Astrocyte (in vitro differentiated cells and primary cell): ENCODE data around the gene TEX54. TPM values are rescaled to one million over a fixed set of nuclear protein-coding genes. Genes with fewer than 3 reads are reported as not detected.
A peak's percentile ranks its signal among the peaks of the same experiment; 100 is the strongest.

Experiments used
- DNase-seq: peaks from one replicate; pipeline ENCODE4 v3.0.0-alpha.2; 2010; ENCODE audit warnings: low read depth
- FAIRE-seq: peaks from 2 replicates; lab custom pipeline; 2011; peaks lifted over from hg19 to GRCh38; lab: Jason Lieb, UNC
- H2AFZ ChIP-seq: 2 replicates; pipeline ENCODE4 v1.6.0; 2012; ENCODE audit warnings: low read depth, low read length, inconsistent platforms
- H3K27ac ChIP-seq: 2 replicates; pipeline ENCODE4 v1.5.1; 2011; ENCODE audit warnings: low read depth, low read length, inconsistent platforms
- H3K27me3 ChIP-seq: 2 replicates; pipeline ENCODE4 v1.6.0; 2011; ENCODE audit warnings: low read length, inconsistent platforms; ENCODE audit not compliant: insufficient read depth
- H3K36me3 ChIP-seq: 2 replicates; pipeline ENCODE4 v1.5.1; 2011; ENCODE audit warnings: low read length, inconsistent platforms; ENCODE audit not compliant: insufficient read depth
- H3K4me1 ChIP-seq: 2 replicates; pipeline ENCODE4 v1.5.1; 2011; ENCODE audit warnings: low read length, inconsistent platforms; ENCODE audit not compliant: insufficient read depth
- H3K4me2 ChIP-seq: 2 replicates; pipeline ENCODE4 v1.6.0; 2012; ENCODE audit warnings: low read length, inconsistent platforms
- H3K4me3 ChIP-seq: 2 replicates; pipeline ENCODE4 v1.5.1; 2011; ENCODE audit warnings: low read depth, mild to moderate bottlenecking, low read length, inconsistent platforms; ENCODE audit not compliant: insufficient read depth
- H3K79me2 ChIP-seq: 2 replicates; pipeline ENCODE4 v1.6.0; 2012; ENCODE audit warnings: mild to moderate bottlenecking, low read length, inconsistent platforms; ENCODE audit not compliant: insufficient read depth
- H3K9ac ChIP-seq: 2 replicates; pipeline ENCODE4 v1.6.0; 2012; ENCODE audit warnings: mild to moderate bottlenecking, low read length, inconsistent platforms
- H3K9me3 ChIP-seq: 2 replicates; pipeline ENCODE4 v1.5.1; 2012; ENCODE audit warnings: low read depth, mild to moderate bottlenecking, low read length, inconsistent platforms; ENCODE audit not compliant: insufficient read depth
- H4K20me1 ChIP-seq: 2 replicates; pipeline ENCODE4 v1.6.0; 2012; ENCODE audit warnings: low read length, inconsistent platforms; ENCODE audit not compliant: insufficient read depth
- H3K27ac Mint-ChIP-seq: one replicate; pipeline ENCODE4 v1.8.0; 2021; ENCODE audit warnings: mild to moderate bottlenecking, mixed read lengths; ENCODE audit not compliant: unreplicated experiment
- H3K27me3 Mint-ChIP-seq: one replicate; pipeline ENCODE4 v1.8.0; 2021; ENCODE audit warnings: low read depth, mixed read lengths; ENCODE audit not compliant: unreplicated experiment
- H3K36me3 Mint-ChIP-seq: one replicate; pipeline ENCODE4 v1.8.0; 2021; ENCODE audit warnings: low read depth, mixed read lengths; ENCODE audit not compliant: unreplicated experiment
- H3K4me1 Mint-ChIP-seq: one replicate; pipeline ENCODE4 v1.8.0; 2021; ENCODE audit warnings: low read depth, mixed read lengths; ENCODE audit not compliant: unreplicated experiment
- H3K4me3 Mint-ChIP-seq: one replicate; pipeline ENCODE4 v1.8.0; 2021; ENCODE audit warnings: mild to moderate bottlenecking, moderate library complexity, mixed read lengths; ENCODE audit not compliant: unreplicated experiment
- H3K9me3 Mint-ChIP-seq: one replicate; pipeline ENCODE4 v1.8.0; 2021; ENCODE audit warnings: mild to moderate bottlenecking, mixed read lengths; ENCODE audit not compliant: unreplicated experiment
- EZH2 ChIP-seq: IDR thresholded peaks from 2 replicates; pipeline ENCODE4 v1.6.1; 2012; ENCODE audit warnings: mild to moderate bottlenecking, low read length, inconsistent platforms; ENCODE audit not compliant: insufficient read depth
- total RNA-seq: library from RNA; stranded (reverse); gene quantifications from 2 replicates; pipeline ENCODE4 v1.2.1, GENCODE V29; 2021
- TF ChIP-seq, protein P1 (sequence below): IDR thresholded peaks from 2 replicates; pipeline ENCODE4 v1.5.1; 2011; ENCODE audit warnings: low read depth, mild to moderate bottlenecking, inconsistent platforms, low read length, moderate library complexity; ENCODE audit not compliant: insufficient read depth

TEX54 gene
- total RNA-seq, 1 donor from 2014 or later: not detected

DNA sequence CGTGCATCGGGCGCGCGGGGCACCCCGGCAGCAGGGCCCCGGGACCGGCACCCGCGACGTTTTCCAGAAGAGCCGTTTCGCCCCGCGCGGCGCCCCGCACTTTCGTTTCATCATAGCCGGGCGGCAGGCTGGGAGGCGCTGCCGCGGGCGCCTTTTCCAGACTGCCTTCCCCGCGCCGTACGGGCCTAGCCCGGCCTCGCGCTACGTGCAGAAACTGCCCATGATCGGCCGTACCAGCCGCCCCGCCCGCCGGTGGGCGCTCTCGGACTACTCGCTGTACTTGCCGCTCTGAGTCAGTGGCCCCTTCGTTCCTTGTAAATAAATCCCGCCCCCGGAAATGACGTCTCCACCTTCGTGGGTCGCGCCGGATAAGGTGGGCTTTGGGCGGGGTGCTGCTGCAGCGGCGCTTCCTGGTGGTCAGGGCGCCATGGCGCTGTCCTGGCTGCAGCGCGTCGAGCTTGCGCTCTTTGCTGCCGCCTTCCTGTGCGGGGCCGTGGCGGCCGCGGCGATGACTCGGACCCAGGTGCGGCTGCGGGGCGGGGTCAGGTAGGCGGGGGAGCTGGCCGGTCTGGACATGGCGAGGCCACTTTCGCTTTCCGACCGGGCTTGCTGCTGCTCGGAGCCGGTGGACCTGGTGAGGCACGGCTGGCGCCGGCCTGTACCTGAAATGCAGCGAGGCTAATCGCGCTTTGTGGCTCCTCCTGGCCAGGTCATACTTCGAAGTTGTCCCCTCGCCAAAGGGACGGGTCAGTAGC is 45.5 kb downstream of the TEX54 start, which contains the start of gene TMEM179B:
Gene TMEM179B (plus strand): TSS at position 398 of the 755 bp plus-strand sequence. CDS start 30 bp downstream, at position 428.
- peaks cover 9% of the 10 kb centered on the region for H3K36me3 Mint-ChIP-seq
- DNase-seq: peak; percentile 95
- no peak for FAIRE-seq

DNA sequence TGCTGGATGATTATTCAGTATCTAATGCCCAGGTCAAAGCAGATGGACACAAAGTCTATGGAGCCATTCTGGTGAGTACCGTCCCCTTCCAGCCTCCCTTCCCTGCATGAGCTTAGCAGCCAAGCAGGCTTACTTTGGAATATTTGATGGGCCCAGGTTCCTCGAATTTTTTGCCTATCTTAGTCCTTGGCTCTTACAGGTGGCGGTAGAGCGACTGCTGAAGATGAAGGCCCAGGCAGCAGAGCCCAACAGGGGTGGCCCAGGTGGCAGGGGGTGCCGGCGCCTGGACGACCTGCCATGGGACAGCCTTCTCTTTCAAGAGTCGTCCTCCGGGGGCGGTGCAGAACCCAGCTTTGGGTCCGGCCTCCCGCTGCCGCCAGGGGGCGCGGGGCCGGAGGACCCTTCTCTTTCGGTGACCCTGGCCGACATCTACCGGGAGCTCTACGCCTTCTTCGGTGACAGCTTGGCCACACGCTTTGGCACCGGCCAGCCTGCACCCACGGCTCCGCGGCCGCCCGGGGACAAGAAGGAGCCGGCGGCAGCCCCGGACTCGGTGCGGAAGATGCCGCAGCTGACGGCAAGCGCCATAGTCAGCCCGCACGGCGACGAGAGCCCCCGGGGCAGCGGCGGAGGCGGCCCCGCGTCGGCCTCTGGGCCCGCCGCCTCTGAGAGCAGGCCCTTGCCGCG is 46.2 kb downstream of the TEX54 start:
- no peaks in the 10 kb centered on the region for H3K27me3 ChIP-seq
- H3K36me3 ChIP-seq: peaks cover 3% of the 10 kb centered on the region
- Mint-ChIP-seq H3K27me3 (no peaks in the 10 kb centered on the region), H3K36me3 (peaks cover 11% of the 10 kb centered on the region), H3K27ac (peak overlapping the region; percentile 75), H3K4me3 (peak overlapping the region; percentile 80), H3K9me3 (no peaks in the 10 kb centered on the region), H3K4me1 (peaks cover 11% of the 10 kb centered on the region)
- H3K4me1 ChIP-seq: peaks cover 23% of the 10 kb centered on the region
- peak overlapping the region; percentile 90 for H3K27ac ChIP-seq
- no peaks in the 10 kb centered on the region for H3K9me3 ChIP-seq
- peak overlapping the region; percentile 76 for H2AFZ ChIP-seq
- DNase-seq: peak; percentile 35
- TF ChIP-seq, protein P1, sequence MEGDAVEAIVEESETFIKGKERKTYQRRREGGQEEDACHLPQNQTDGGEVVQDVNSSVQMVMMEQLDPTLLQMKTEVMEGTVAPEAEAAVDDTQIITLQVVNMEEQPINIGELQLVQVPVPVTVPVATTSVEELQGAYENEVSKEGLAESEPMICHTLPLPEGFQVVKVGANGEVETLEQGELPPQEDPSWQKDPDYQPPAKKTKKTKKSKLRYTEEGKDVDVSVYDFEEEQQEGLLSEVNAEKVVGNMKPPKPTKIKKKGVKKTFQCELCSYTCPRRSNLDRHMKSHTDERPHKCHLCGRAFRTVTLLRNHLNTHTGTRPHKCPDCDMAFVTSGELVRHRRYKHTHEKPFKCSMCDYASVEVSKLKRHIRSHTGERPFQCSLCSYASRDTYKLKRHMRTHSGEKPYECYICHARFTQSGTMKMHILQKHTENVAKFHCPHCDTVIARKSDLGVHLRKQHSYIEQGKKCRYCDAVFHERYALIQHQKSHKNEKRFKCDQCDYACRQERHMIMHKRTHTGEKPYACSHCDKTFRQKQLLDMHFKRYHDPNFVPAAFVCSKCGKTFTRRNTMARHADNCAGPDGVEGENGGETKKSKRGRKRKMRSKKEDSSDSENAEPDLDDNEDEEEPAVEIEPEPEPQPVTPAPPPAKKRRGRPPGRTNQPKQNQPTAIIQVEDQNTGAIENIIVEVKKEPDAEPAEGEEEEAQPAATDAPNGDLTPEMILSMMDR: peak; percentile 78
- no peak for TF ChIP-seq EZH2
- peak overlapping the region; percentile 95 for H3K4me3 ChIP-seq
- H3K79me2 ChIP-seq: peaks cover 46% of the 10 kb centered on the region
- no peak for FAIRE-seq
- peak overlapping the region; percentile 94 for H3K9ac ChIP-seq
- H3K4me2 ChIP-seq: peak overlapping the region; percentile 87
- H4K20me1 ChIP-seq: peaks cover 35% of the 10 kb centered on the region

More for the DNA sequence above, 45.5 kb downstream of the TEX54 start, which contains the start of gene TMEM179B:
- peak within 1 kb of the TSS; percentile 87 for H3K4me2 ChIP-seq
- Mint-ChIP-seq H3K4me1 (peaks cover 14% of the 10 kb centered on the region), H3K4me3 (peak within 1 kb of the TSS; percentile 93), H3K27me3 (no peaks in the 10 kb centered on the region), H3K27ac (peak within 1 kb of the TSS; percentile 84), H3K9me3 (no peaks in the 10 kb centered on the region)
- no peaks in the 10 kb centered on the region for H3K27me3 ChIP-seq
- H2AFZ ChIP-seq: peak within 1 kb of the TSS; percentile 76
- peaks cover 5% of the 10 kb centered on the region for H3K36me3 ChIP-seq
- no peaks in the 10 kb centered on the region for H3K9me3 ChIP-seq
- H3K4me3 ChIP-seq: peak within 1 kb of the TSS; percentile 95
- peaks cover 39% of the 10 kb centered on the region for H4K20me1 ChIP-seq
- H3K27ac ChIP-seq: peak within 1 kb of the TSS; percentile 90
- peaks cover 50% of the 10 kb centered on the region for H3K79me2 ChIP-seq
- H3K4me1 ChIP-seq: peaks cover 27% of the 10 kb centered on the region
- H3K9ac ChIP-seq: peak within 1 kb of the TSS; percentile 94
- TF ChIP-seq, protein P1: peak; percentile 43
- TF ChIP-seq EZH2: no peak
